Measurements from ENCODE around the gene MXRA5. TPM values are rescaled to one million over a fixed set of nuclear protein-coding genes. Genes with fewer than 3 reads are reported as not detected.

The MXRA5 gene
- total RNA-seq (2022; extraction: Qiagen RNA extraction): not detected in 5 replicates

GRCh38 chrX:3346501-3347259 is at the start of gene MXRA5:
MXRA5 (minus strand) TSS chrX:3346652; CDS start chrX:3343833, 2,819 bp downstream.

